Liver (tissue), 9 donors: ENCODE results near the gene STUM. TPM values are rescaled to one million over a fixed set of nuclear protein-coding genes. Genes with fewer than 3 reads are reported as not detected.

Experiments used
- DNase-seq: peaks from one replicate; pipeline ENCODE4 v3.0.0-alpha.2; 2017; ENCODE audit warnings: low spot score
- H3K27ac ChIP-seq, 2 donors: one replicate each; pipeline ENCODE4 v1.7.0; 2013; ENCODE audit warnings: inconsistent platforms in 2 of 2, low read length in 2 of 2, control low read depth in 1 of 2, low read depth in 1 of 2, mild to moderate bottlenecking in 1 of 2
- H3K27me3 ChIP-seq, 4 donors: one replicate each; pipeline versions ENCODE4 v1.6.1 to v1.7.0; 2013; ENCODE audit warnings: low read length in 3 of 4, inconsistent platforms in 1 of 4, mild to moderate bottlenecking in 1 of 4, moderate library complexity in 1 of 4; ENCODE audit not compliant: control insufficient read depth in 4 of 4, insufficient read depth in 4 of 4
- H3K36me3 ChIP-seq, 4 donors: one replicate each; pipeline versions ENCODE4 v1.6.1 to v1.7.0; 2013; ENCODE audit warnings: low read length in 3 of 4, mild to moderate bottlenecking in 3 of 4, low read depth in 1 of 4, moderate library complexity in 1 of 4; ENCODE audit not compliant: control insufficient read depth in 4 of 4, insufficient read depth in 3 of 4
- H3K4me1 ChIP-seq, 4 donors: one replicate each; pipeline versions ENCODE4 v1.6.1 to v1.7.0; 2013; ENCODE audit warnings: low read length in 3 of 4, mild to moderate bottlenecking in 3 of 4, moderate library complexity in 1 of 4; ENCODE audit not compliant: control insufficient read depth in 4 of 4, insufficient read depth in 4 of 4
- H3K4me3 ChIP-seq, 3 donors: one replicate each; pipeline versions ENCODE4 v1.6.1 to v1.7.0; 2013; ENCODE audit warnings: low read length in 3 of 3, control low read depth in 1 of 3, low read depth in 1 of 3, mild to moderate bottlenecking in 1 of 3
- H3K9ac ChIP-seq, 2 donors: one replicate each; pipeline ENCODE4 v1.7.0; 2013; ENCODE audit warnings: low read length in 2 of 2, mild to moderate bottlenecking in 2 of 2, moderate library complexity in 2 of 2, control low read depth in 1 of 2, low read depth in 1 of 2
- H3K9me3 ChIP-seq, 4 donors: one replicate each; pipeline versions ENCODE4 v1.6.1 to v1.7.0; 2013; ENCODE audit warnings: low read length in 3 of 4; ENCODE audit not compliant: control insufficient read depth in 4 of 4
- ATF3 ChIP-seq: IDR thresholded peaks from 2 replicates; pipeline ENCODE4 v1.6.1; 2016; ENCODE audit warnings: antibody characterized with exemption
- CTCF ChIP-seq: fragments of 150-350 bp; IDR thresholded peaks from 2 replicates; pipeline ENCODE4 v1.5.1; 2017; ENCODE audit warnings: improper control_type of control experiment, low read depth, low read length; ENCODE audit not compliant: missing input control
- EGR1 ChIP-seq, 2 donors: IDR thresholded peaks; 2 replicates each; pipeline ENCODE4 v1.6.1; 2016 to 2018; ENCODE audit warnings: antibody characterized with exemption in 2 of 2, low read depth in 2 of 2
- FOXA1 ChIP-seq: IDR thresholded peaks from 2 replicates; pipeline ENCODE4 v1.6.1; 2016; ENCODE audit warnings: antibody characterized with exemption
- GABPA ChIP-seq, 2 donors: IDR thresholded peaks in 1 of 2; conservative IDR thresholded peaks in 1 of 2; 2 replicates each; pipeline ENCODE4 v1.6.1; 2016; ENCODE audit warnings: antibody characterized with exemption in 2 of 2, mild to moderate bottlenecking in 1 of 2, moderate library complexity in 1 of 2
- HNF4A ChIP-seq, 2 donors: conservative IDR thresholded peaks; 2 replicates each; pipeline ENCODE4 v1.6.1; 2016; ENCODE audit warnings: antibody characterized with exemption in 2 of 2, mild to moderate bottlenecking in 2 of 2
- HNF4G ChIP-seq: IDR thresholded peaks from 2 replicates; pipeline ENCODE4 v1.6.1; 2016; ENCODE audit warnings: antibody characterized with exemption
- JUND ChIP-seq, 2 donors: IDR thresholded peaks; 2 replicates each; pipeline ENCODE4 v1.6.1; 2016; ENCODE audit warnings: antibody characterized with exemption in 2 of 2
- MAX ChIP-seq: IDR thresholded peaks from 2 replicates; pipeline ENCODE4 v1.6.1; 2016; ENCODE audit warnings: antibody characterized with exemption
- NR2F2 ChIP-seq: IDR thresholded peaks from 2 replicates; pipeline ENCODE4 v1.6.1; 2016; ENCODE audit warnings: antibody characterized with exemption
- RAD21 ChIP-seq, 2 donors: IDR thresholded peaks; 2 replicates each; pipeline ENCODE4 v1.6.1; 2016; ENCODE audit warnings: antibody characterized with exemption in 2 of 2, mild to moderate bottlenecking in 2 of 2
- RXRA ChIP-seq, 2 donors: IDR thresholded peaks; 2 replicates each; pipeline ENCODE4 v1.6.1; 2017 to 2018; ENCODE audit warnings: antibody characterized with exemption in 2 of 2, mild to moderate bottlenecking in 1 of 2
- SP1 ChIP-seq: IDR thresholded peaks from 2 replicates; pipeline ENCODE4 v1.6.1; 2018; ENCODE audit warnings: antibody characterized with exemption, mild to moderate bottlenecking
- TAF1 ChIP-seq: conservative IDR thresholded peaks from 2 replicates; pipeline ENCODE4 v1.6.1; 2016; ENCODE audit warnings: antibody characterized with exemption, mild to moderate bottlenecking
- YY1 ChIP-seq: IDR thresholded peaks from 2 replicates; pipeline ENCODE4 v1.6.1; 2016; ENCODE audit warnings: antibody characterized with exemption, mild to moderate bottlenecking
- ZBTB33 ChIP-seq: IDR thresholded peaks from 2 replicates; pipeline ENCODE4 v1.6.1; 2016; ENCODE audit warnings: antibody characterized with exemption
- WGBS: extraction: QIAGEN DNeasy Blood & Tissue Kit; methylation state at CpG from one replicate; pipeline ENCODE4 v1.1.7; 2013; 5-methylcytosine and 5-hydroxymethylcytosine counted together
- polyA plus RNA-seq, 2 donors: library from polyadenylated mRNA; stranded (reverse) in 1 of 2; unstranded in 1 of 2; fragments of 200-250 nt in 1 of 2; fragments of >200 nt in 1 of 2; fragmentation: Nextera tagmentation in 1 of 2; extraction: Ambion mirVana in 1 of 2; gene quantifications; one replicate each; pipeline versions ENCODE4 v1.2.1 to v1.2.3, GENCODE V29; 2013 to 2015
- total RNA-seq, 2 donors: library from RNA; depleted of rRNA; stranded (reverse); fragments of >200 nt; gene quantifications; one replicate each; pipeline ENCODE4 v1.2.3, GENCODE V29; 2014
- donor health status: healthy.
- donor health status: healthy.
- donor health status: healthy.
- donor health status: healthy.
- donor health status: healthy.

STUM gene
- total and polyA plus RNA-seq, 4 donors: 0.03 to 0.14 (median 0.07) TPM

GRCh38 chr1:226572325-226572726, 23.8 kb downstream of the STUM start:
- no peak overlapping the region for H3K27ac ChIP-seq
- DNase-seq: no peak
- 92% methylated on average over 8 of the region's 8 CpGs for WGBS
- no peak overlapping the region for H3K9ac ChIP-seq
- H3K36me3 ChIP-seq: no peaks in the 10 kb centered on the region
- H3K9me3 ChIP-seq: no peaks in the 10 kb centered on the region
- TF ChIP-seq SP1 (no peak), RAD21 (IDR thresholded peaks at IDR 0.05) (no peak), EGR1 (IDR thresholded peaks at IDR 0.05; ENCODE audit: low read depth in 2 of 2) (no peak), FOXA1 (no peak), RXRA (IDR thresholded peaks at IDR 0.05) (no peak), GABPA (IDR thresholded peaks at IDR 0.05 in 1 of 2, conservative IDR thresholded peaks at IDR 0.05 in 1 of 2) (no peak), CTCF (no peak), ZBTB33 (no peak)
- H3K4me1 ChIP-seq: peaks cover 0 to 6% (median 0%) of the 10 kb centered on the region in 4 donors
- H3K27me3 ChIP-seq: no peaks in the 10 kb centered on the region
- no peak overlapping the region for H3K4me3 ChIP-seq

GRCh38 chr1:226574044-226574443, 25.5 kb downstream of the STUM start:
- 31% methylated on average over 2 of the region's 2 CpGs for WGBS

GRCh38 chr1:226574591-226575435, 26.2 kb downstream of the STUM start:
- DNase-seq: no peak
- H3K27me3 ChIP-seq: no peaks in the 10 kb centered on the region
- TF ChIP-seq TAF1 (no peak), GABPA (IDR thresholded peaks at IDR 0.05 in 1 of 2, conservative IDR thresholded peaks at IDR 0.05 in 1 of 2) (no peak), FOXA1 (no peak), NR2F2 (no peak), RXRA (IDR thresholded peaks at IDR 0.05) (no peak), SP1 (no peak), ATF3 (no peak), RAD21 (IDR thresholded peaks at IDR 0.05) (no peak), MAX (no peak), ZBTB33 (no peak), YY1 (no peak), HNF4A (conservative IDR thresholded peaks at IDR 0.05) (no peak), CTCF (no peak)

More at GRCh38 chr1:226574044-226574443, 25.5 kb downstream of the STUM start:
- Histone ChIP-seq H3K4me3 (no peak overlapping the region), H3K9me3 (no peaks in the 10 kb centered on the region), H3K27me3 (no peaks in the 10 kb centered on the region), H3K9ac (no peak overlapping the region), H3K4me1 (peaks cover 0 to 6% (median 0%) of the 10 kb centered on the region in 4 donors), H3K36me3 (no peaks in the 10 kb centered on the region), H3K27ac (no peak overlapping the region)
- DNase-seq: no peak
- peak; percentile 56 to 58 for TF ChIP-seq HNF4A (conservative IDR thresholded peaks at IDR 0.05)
- no peak for TF ChIP-seq JUND (IDR thresholded peaks at IDR 0.05)
- no peak for TF ChIP-seq TAF1
- TF ChIP-seq NR2F2: peak; percentile 58
- no peak for TF ChIP-seq MAX
- TF ChIP-seq HNF4G: no peak
- peak; percentile 29 to 40 for TF ChIP-seq RXRA (IDR thresholded peaks at IDR 0.05)

More at GRCh38 chr1:226574591-226575435, 26.2 kb downstream of the STUM start:
- WGBS: 97% methylated on average over 21 of the region's 21 CpGs
- H3K9ac ChIP-seq: no peak overlapping the region
- no peak overlapping the region for H3K4me3 ChIP-seq
- peaks cover 0 to 6% (median 0%) of the 10 kb centered on the region in 4 donors for H3K4me1 ChIP-seq
- no peak overlapping the region for H3K27ac ChIP-seq
- H3K36me3 ChIP-seq: no peaks in the 10 kb centered on the region
- no peaks in the 10 kb centered on the region for H3K9me3 ChIP-seq
